ENCODE data around the gene ST7L.
"Not testable (repeated sequence)": the region's sequence is repeated elsewhere in the genome, so short reads cannot be mapped to it uniquely, and the experiment has no call there.

Gene ST7L

GRCh38 chr1:112493351-112493750 lies 125.6 kb downstream of the ST7L start:
- DNase-seq (ENCODE audit: low read depth, low spot score) = no peak

GRCh38 chr1:112492076-112492475 lies 126.9 kb downstream of the ST7L start:
- DNase-seq (ENCODE audit: low read depth, low spot score) = no peak

GRCh38 chr1:112488141-112488540 lies 130.8 kb downstream of the ST7L start:
- no peak for DNase-seq (ENCODE audit: low read depth, low spot score)

GRCh38 chr1:112487686-112488085 lies 131.3 kb downstream of the ST7L start:
- not testable (repeated sequence) for DNase-seq (ENCODE audit: low read depth, low spot score)

- not testable (repeated sequence) for DNase-seq (ENCODE audit: low read depth, low spot score)
Observed at GRCh38 chr1:112486063-112486462, 132.9 kb downstream of the ST7L start.

- DNase-seq (ENCODE audit: low read depth, low spot score) = no peak
Observed at GRCh38 chr1:112478314-112478713, 140.6 kb downstream of the ST7L start.

GRCh38 chr1:112477550-112477949 lies 141.4 kb downstream of the ST7L start:
- no peak for DNase-seq (ENCODE audit: low read depth, low spot score)
